Right lung (tissue), 5 donors: ENCODE data around the gene B3GNT3. TPM values are rescaled to one million over a fixed set of nuclear protein-coding genes. Genes with fewer than 3 reads are reported as not detected.
"Not testable (repeated sequence)": the region's sequence is repeated elsewhere in the genome, so short reads cannot be mapped to it uniquely, and the experiment has no call there.

Experiments
- DNase-seq, 2 donors: peaks; one replicate each; pipeline ENCODE4 v3.0.0-alpha.2; 2013
- polyA plus RNA-seq, 5 donors: library from polyadenylated mRNA; unstranded; fragments of 120-200 nt; gene quantifications; one replicate each; pipeline versions ENCODE4 v1.2.1 to v1.2.3, GENCODE V29; 2013; ENCODE audit warnings: inconsistent platforms in 1 of 5, low replicate concordance in 1 of 5; ENCODE audit not compliant: insufficient read length in 5 of 5, insufficient read depth in 1 of 5

B3GNT3 gene
- polyA plus RNA-seq, 5 donors: 0.10 to 0.12 TPM; not detected in 3

- DNase-seq: no peak
Measured at GRCh38 chr19:17765069-17765618, 29.8 kb upstream of the B3GNT3 start.

- peak; percentile 37 to 55 for DNase-seq
Measured at GRCh38 chr19:17766543-17767131, 28.3 kb upstream of the B3GNT3 start.

GRCh38 chr19:17767559-17767958, 27.4 kb upstream of the B3GNT3 start:
- DNase-seq: no peak

GRCh38 chr19:17770613-17771012, 24.3 kb upstream of the B3GNT3 start:
- no peak for DNase-seq

- DNase-seq: no peak
Measured at GRCh38 chr19:17772172-17772571, 22.8 kb upstream of the B3GNT3 start.

GRCh38 chr19:17775245-17775927, 19.6 kb upstream of the B3GNT3 start:
- no peak for DNase-seq

- no peak for DNase-seq
Measured at GRCh38 chr19:17775991-17776803, 18.7 kb upstream of the B3GNT3 start.

GRCh38 chr19:17777840-17778239, 17.1 kb upstream of the B3GNT3 start:
- DNase-seq: not testable (repeated sequence)

- no peak for DNase-seq
Measured at GRCh38 chr19:17778251-17778967, 16.5 kb upstream of the B3GNT3 start.

GRCh38 chr19:17778968-17779929, 15.7 kb upstream of the B3GNT3 start:
- no peak for DNase-seq

- no peak for DNase-seq
Measured at GRCh38 chr19:17780781-17781180, 14.2 kb upstream of the B3GNT3 start.

GRCh38 chr19:17783721-17784120, 11.2 kb upstream of the B3GNT3 start:
- DNase-seq: not testable (repeated sequence)

- DNase-seq: peak; percentile 29 to 40
Measured at GRCh38 chr19:17784201-17785008, 10.5 kb upstream of the B3GNT3 start.

- DNase-seq: no peak
Measured at GRCh38 chr19:17787274-17787913, 7.5 kb upstream of the B3GNT3 start.

- DNase-seq: no peak
Measured at GRCh38 chr19:17788632-17789031, 6.3 kb upstream of the B3GNT3 start.

- no peak for DNase-seq
Measured at GRCh38 chr19:17790059-17790780, 4.7 kb upstream of the B3GNT3 start.

GRCh38 chr19:17794412-17794730, 567 bp upstream of the B3GNT3 start:
- DNase-seq: no peak

GRCh38 chr19:17795495-17795856, 538 bp downstream of the B3GNT3 start:
- no peak for DNase-seq
